K562 (cell line): Measurements from ENCODE around the gene DUSP9. TPM values are rescaled to one million over a fixed set of nuclear protein-coding genes. Genes with fewer than 3 reads are reported as not detected.

Experiments
- ATAC-seq: fragments of 200-7000 bp; cut with Tn5 transposase; 3 replicates; pipeline ENCODE4 v1.9.1; 2020; ENCODE audit warnings: moderate library complexity
- BruUV-seq: library from RNA; stranded (reverse); fragments of 400-500 nt; replicated peaks from 2 replicates; lab custom pipeline; 2021; lab: Mats Ljungman, UMichigan
- CTCF ChIA-PET: fragments of 300-600 bp; formaldehyde crosslinking; extraction: SDS; loops from one replicate; lab custom pipeline; 2021; ENCODE audit warnings: low intra/inter-chr PET ratio; lab: Yijun Ruan, JAX
- POLR2A ChIA-PET: fragments of 300-600, 350-650 bp; sonication (Branson Sonifier 250); formaldehyde crosslinking; extraction: SDS; loops from one replicate; lab custom pipeline; 2021; ENCODE audit warnings: antibody characterized with exemption, inconsistent platforms; lab: Yijun Ruan, JAX
- DNase-seq, 4 experiments: peaks; one replicate each; pipeline versions ENCODE4 v3.0.0 to v3.0.0-alpha.2; 2011 to 2018; ENCODE audit warnings: low spot score in 3 of 4, mixed read lengths in 3 of 4; ENCODE audit errors: extremely low read depth in 1 of 4
- FAIRE-seq: peaks from 2 replicates; lab custom pipeline; 2011; peaks lifted over from hg19 to GRCh38; lab: Jason Lieb, UNC
- H2AFZ ChIP-seq: 2 replicates; pipeline ENCODE4 v1.6.0; 2011; ENCODE audit warnings: low read depth, low read length, control low read depth, inconsistent platforms
- H3K27ac ChIP-seq: fragments of 200-600 bp; 3 replicates; pipeline ENCODE4 v1.8.0; 2011; ENCODE audit warnings: low read depth, mild to moderate bottlenecking, control low read depth, inconsistent platforms, low read length, moderate library complexity, mixed read lengths; ENCODE audit errors: extremely low read depth
- H3K27me3 ChIP-seq, 2 experiments: fragments of 300-600 bp in 1 of 2; 2 replicates in 1 of 2; 3 replicates in 1 of 2; pipeline versions ENCODE4 v1.6.0 to v1.8.0; 2011; ENCODE audit warnings: inconsistent platforms in 2 of 2, low read length in 2 of 2, mild to moderate bottlenecking in 1 of 2, mixed read lengths in 1 of 2, moderate library complexity in 1 of 2; ENCODE audit not compliant: control insufficient read depth in 2 of 2, insufficient read depth in 2 of 2
- H3K36me3 ChIP-seq: fragments of 300-600 bp; 3 replicates; pipeline ENCODE4 v1.8.0; 2011; ENCODE audit warnings: mild to moderate bottlenecking, low read length, inconsistent platforms; ENCODE audit not compliant: control insufficient read depth, insufficient read depth
- H3K4me1 ChIP-seq, 2 experiments: fragments of 200-600 bp in 1 of 2; replicated peaks in 1 of 2; 2 replicates in 1 of 2; 3 replicates in 1 of 2; pipeline versions ENCODE4 v1.5.1 to v1.8.0; 2011; ENCODE audit warnings: inconsistent platforms in 2 of 2, low read length in 2 of 2, mild to moderate bottlenecking in 1 of 2, mixed read lengths in 1 of 2, moderate library complexity in 1 of 2; ENCODE audit not compliant: control insufficient read depth in 2 of 2, insufficient read depth in 2 of 2
- H3K4me2 ChIP-seq: 2 replicates; pipeline ENCODE4 v1.6.1; 2011; ENCODE audit warnings: low read length, control low read depth, inconsistent platforms, mixed read lengths; ENCODE audit not compliant: insufficient read depth
- H3K4me3 ChIP-seq: fragments of 200-600 bp; sonication (generic), shearing (Covaris generic); 2 replicates; pipeline ENCODE4 v1.5.1; 2016; ENCODE audit warnings: control low read depth, inconsistent platforms
- H3K79me2 ChIP-seq: fragments of 200-600 bp; 3 replicates; pipeline ENCODE4 v1.8.0; 2011; ENCODE audit warnings: low read length, inconsistent platforms; ENCODE audit not compliant: control insufficient read depth, insufficient read depth
- H3K9ac ChIP-seq, 2 experiments: 2 replicates each; pipeline versions ENCODE4 v1.6.0 to v1.6.1; 2011; ENCODE audit warnings: low read depth in 2 of 2, low read length in 2 of 2, control low read depth in 1 of 2, inconsistent platforms in 1 of 2, mild to moderate bottlenecking in 1 of 2, mixed read lengths in 1 of 2; ENCODE audit not compliant: insufficient read depth in 1 of 2
- H3K9me1 ChIP-seq: one replicate; pipeline ENCODE4 v1.6.0; 2011; ENCODE audit warnings: inconsistent platforms, mild to moderate bottlenecking, low read length, moderate library complexity; ENCODE audit not compliant: control insufficient read depth, insufficient read depth
- H3K9me3 ChIP-seq: replicated peaks from 2 replicates; pipeline ENCODE4 v1.5.1; 2011; ENCODE audit warnings: low read depth, low read length, inconsistent platforms; ENCODE audit not compliant: control insufficient read depth, insufficient read depth
- H4K20me1 ChIP-seq: replicated peaks from 2 replicates; pipeline ENCODE4 v1.6.1; 2011; ENCODE audit warnings: low read length, inconsistent platforms, mixed read lengths; ENCODE audit not compliant: control insufficient read depth, insufficient read depth
- EGR1 ChIP-seq: fragments of 450-650 bp; conservative IDR thresholded peaks from 2 replicates; pipeline ENCODE4 v1.6.1; 2017; ENCODE audit warnings: mild to moderate bottlenecking
- JUND ChIP-seq, 2 experiments: IDR thresholded peaks; 2 replicates in 1 of 2; 3 replicates in 1 of 2; pipeline ENCODE4 v1.6.1; 2011; ENCODE audit warnings: borderline replicate concordance in 2 of 2, low read depth in 2 of 2, low read length in 2 of 2, improper control_type of control experiment in 1 of 2, missing biosample characterization in 1 of 2, missing genetic modification characterization in 1 of 2, missing genetic modification reagents in 1 of 2
- SREBF2 ChIP-seq: sonication (generic); formaldehyde crosslinking; IDR thresholded peaks from 2 replicates; pipeline ENCODE4 v1.4.0; 2020; ENCODE audit warnings: mild to moderate bottlenecking, missing genetic modification reagents
- ZBTB7A ChIP-seq: IDR thresholded peaks from 2 replicates; pipeline ENCODE4 v1.6.1; 2011; ENCODE audit warnings: low read depth, mild to moderate bottlenecking, low read length, moderate library complexity, borderline replicate concordance; ENCODE audit not compliant: control insufficient read depth
- ZNF699 ChIP-seq: fragments of 250-450 bp; sonication (Bioruptor Pico); IDR thresholded peaks from 2 replicates; pipeline ENCODE4 v1.8.0; 2021; ENCODE audit warnings: mild to moderate bottlenecking, moderate library complexity; ENCODE audit not compliant: insufficient replicate concordance
- WGBS: fragments of 100-300 bp; shearing (Covaris generic); methylation state at CpG from one replicate; pipeline ENCODE4 v1.1.6; 2016; ENCODE audit warnings: low coverage, mixed read lengths; ENCODE audit not compliant: insufficient coverage; ENCODE audit errors: missing lambda C conversion rate; 5-methylcytosine and 5-hydroxymethylcytosine counted together
- in situ Hi-C: fragments of 300-500 bp; cut with MboI; formaldehyde crosslinking; loops from 4 replicates; pipeline ENCODE4 v1.15.0; 2018; ENCODE audit warnings: inconsistent platforms, mixed read lengths
- intact Hi-C: fragments of 100-400 bp; cut with micrococcal nuclease; formaldehyde crosslinking; loops from 2 replicates; pipeline ENCODE4 v1.14.2; 2022
- polyA plus RNA-seq, 8 experiments: library from polyadenylated mRNA; depleted of rRNA in 4 of 8; stranded (reverse) in 5 of 8; unstranded in 3 of 8; fragments of >200 nt; fragmentation: Nextera tagmentation in 2 of 8; fragmentation: Illumina TruSeq in 1 of 8; extraction: Ambion mirVana in 2 of 8; extraction: Trizol in 1 of 8; gene quantifications; 2 replicates each; pipeline versions ENCODE4 v1.2.1 to v1.2.3, GENCODE V29; 2011 to 2014; ENCODE audit warnings: inconsistent platforms in 1 of 8, missing spikeins in 1 of 8
- total RNA-seq, 7 experiments: library from RNA; depleted of rRNA in 6 of 7; stranded (reverse); fragments of >200 nt in 6 of 7; fragmentation: Illumina TruSeq in 2 of 7; extraction: Trizol in 2 of 7; gene quantifications; 2 replicates each; pipeline versions ENCODE4 v1.2.1 to v1.2.3, GENCODE V29; 2011 to 2021; ENCODE audit warnings: low replicate concordance in 1 of 7
- TF ChIP-seq, protein P1 (sequence below), 2 experiments: IDR thresholded peaks; 2 replicates each; pipeline ENCODE4 v1.6.1; 2011; ENCODE audit warnings: borderline replicate concordance in 1 of 2, control low read depth in 1 of 2, low read depth in 1 of 2, low read length in 1 of 2, mild to moderate bottlenecking in 1 of 2, mixed read lengths in 1 of 2, moderate library complexity in 1 of 2; ENCODE audit not compliant: insufficient read depth in 1 of 2, insufficient read length in 1 of 2, poor library complexity in 1 of 2, severe bottlenecking in 1 of 2; ENCODE audit errors: extremely low read depth in 1 of 2
- TF ChIP-seq, protein P2 (sequence below): sonication (generic); formaldehyde crosslinking; IDR thresholded peaks from 2 replicates; pipeline ENCODE4 v1.8.1; 2023; ENCODE audit warnings: mild to moderate bottlenecking, missing genetic modification reagents

Gene DUSP9
- total and polyA plus RNA-seq, 9 of the 15 experiments (the other 6 are each of a cell fraction or from before 2014, with no cell fraction given) = 0.11 to 14.1 (median 5.5) TPM

DNA sequence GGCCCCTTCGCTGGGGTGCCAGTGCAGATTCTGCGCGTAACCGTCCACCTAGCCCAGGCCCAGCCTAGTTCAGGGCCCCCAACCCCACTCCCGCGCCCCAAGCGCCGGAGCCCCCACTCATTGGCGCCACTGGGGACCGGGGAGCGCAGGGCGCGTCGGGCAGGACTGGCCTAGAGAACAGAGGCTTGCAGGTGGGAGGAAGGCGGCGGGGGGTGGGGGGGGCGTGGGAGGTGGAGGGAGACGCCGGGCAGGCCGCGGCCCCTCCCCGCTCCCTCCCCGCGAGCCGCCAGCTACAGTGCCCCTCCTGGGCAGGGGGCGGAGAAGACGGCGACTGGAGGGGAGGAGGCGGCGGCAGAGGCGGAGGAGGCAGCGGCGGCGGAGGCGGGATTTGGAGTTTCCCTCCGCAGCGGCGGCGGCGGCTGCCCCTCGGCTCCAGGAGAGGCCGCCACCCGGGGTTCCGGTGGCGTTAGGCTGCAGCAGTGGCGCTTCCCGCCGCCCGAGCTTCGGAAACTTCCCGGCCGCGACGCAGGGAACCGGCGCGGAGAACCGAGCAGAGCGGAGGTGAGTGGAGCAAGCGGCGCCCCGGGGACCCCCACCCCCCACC, 4.8 kb upstream of the DUSP9 start (continued):
- TF ChIP-seq JUND (IDR thresholded peaks at IDR 0.05; ENCODE audit: borderline replicate concordance, low read depth, low read length) (no peak), JUND (tag; IDR thresholded peaks at IDR 0.05; ENCODE audit: borderline replicate concordance, low read depth, low read length) (no peak)
- TF ChIP-seq, protein P1, sequence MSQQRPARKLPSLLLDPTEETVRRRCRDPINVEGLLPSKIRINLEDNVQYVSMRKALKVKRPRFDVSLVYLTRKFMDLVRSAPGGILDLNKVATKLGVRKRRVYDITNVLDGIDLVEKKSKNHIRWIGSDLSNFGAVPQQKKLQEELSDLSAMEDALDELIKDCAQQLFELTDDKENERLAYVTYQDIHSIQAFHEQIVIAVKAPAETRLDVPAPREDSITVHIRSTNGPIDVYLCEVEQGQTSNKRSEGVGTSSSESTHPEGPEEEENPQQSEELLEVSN (IDR thresholded peaks at IDR 0.05; ENCODE audit: borderline replicate concordance in 1 of 2, extremely low read depth in 1 of 2, insufficient read depth in 1 of 2, insufficient read length in 1 of 2, low read depth in 1 of 2, low read length in 1 of 2, poor library complexity in 1 of 2, severe bottlenecking in 1 of 2) = peak; percentile 23 to 94

GRCh38 chrX:153642655-153643430, 4.2 kb upstream of the DUSP9 start:
- Histone ChIP-seq H3K27me3 (peaks cover 0 to 11% of the 10 kb centered on the region in 2 experiments; a peak in 2 of 5 replicates), H3K79me2 (no peaks in the 10 kb centered on the region), H3K36me3 (no peaks in the 10 kb centered on the region), H4K20me1 (no peaks in the 10 kb centered on the region), H3K9me1 (no peaks in the 10 kb centered on the region), H3K27ac (no peak overlapping the region), H3K4me3 (no peak overlapping the region), H2AFZ (0 out of 2 replicates have a peak overlapping the region, but pooled peaks have one; percentile 32), H3K9me3 (no peaks in the 10 kb centered on the region), H3K4me1 (peaks cover 7 to 80% of the 10 kb centered on the region in 2 experiments; a peak in 3 of 5 replicates), H3K4me2 (peak overlapping the region; percentile 32), H3K9ac (peak overlapping the region in 1 of 2 experiments; percentile 35; a peak in 1 of 4 replicates)
- 15% methylated on average over 24 of the region's 48 CpGs for WGBS
- ChIA-PET CTCF (no interaction called here), POLR2A (interaction anchor here (0.7 kb wide), 1 partner anchor 49 kb away, joined by 3 read pairs; no protein-coding TSS in a partner anchor)
- FAIRE-seq = no peak
- intact Hi-C loops (no loop called here), in situ Hi-C loops (no loop called here)
- ATAC-seq = no peak
- no TSS peak for BruUV-seq
- DNase-seq = peak in 1 of 4 experiments; percentile 5
- TF ChIP-seq ZNF699 (CRISPR knock-in tag) = no peak
- no peak for TF ChIP-seq SREBF2 (CRISPR knock-in tag)
- TF ChIP-seq, protein P2, sequence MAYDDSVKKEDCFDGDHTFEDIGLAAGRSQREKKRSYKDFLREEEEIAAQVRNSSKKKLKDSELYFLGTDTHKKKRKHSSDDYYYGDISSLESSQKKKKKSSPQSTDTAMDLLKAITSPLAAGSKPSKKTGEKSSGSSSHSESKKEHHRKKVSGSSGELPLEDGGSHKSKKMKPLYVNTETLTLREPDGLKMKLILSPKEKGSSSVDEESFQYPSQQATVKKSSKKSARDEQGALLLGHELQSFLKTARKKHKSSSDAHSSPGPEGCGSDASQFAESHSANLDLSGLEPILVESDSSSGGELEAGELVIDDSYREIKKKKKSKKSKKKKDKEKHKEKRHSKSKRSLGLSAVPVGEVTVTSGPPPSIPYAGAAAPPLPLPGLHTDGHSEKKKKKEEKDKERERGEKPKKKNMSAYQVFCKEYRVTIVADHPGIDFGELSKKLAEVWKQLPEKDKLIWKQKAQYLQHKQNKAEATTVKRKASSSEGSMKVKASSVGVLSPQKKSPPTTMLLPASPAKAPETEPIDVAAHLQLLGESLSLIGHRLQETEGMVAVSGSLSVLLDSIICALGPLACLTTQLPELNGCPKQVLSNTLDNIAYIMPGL (CRISPR knock-in tag) = no peak
- TF ChIP-seq EGR1 = 0 out of 2 replicates have a peak, but pooled peaks have one; percentile 14
- 0 out of 2 replicates have a peak, but pooled peaks have one; percentile 15 for TF ChIP-seq ZBTB7A
